Brain microvascular endothelial cell (primary cell): ENCODE results near the gene ZNF274.
A peak's percentile ranks its signal among the peaks of the same experiment; 100 is the strongest.

Source experiments
- DNase-seq: peaks from one replicate; pipeline ENCODE4 v3.0.0-alpha.2; 2020
- H3K27ac ChIP-seq: fragments of 250-450 bp; sonication (Bioruptor Pico); 2 replicates; pipeline ENCODE4 v1.5.1; 2020; ENCODE audit warnings: mild to moderate bottlenecking, moderate library complexity
- H3K27me3 ChIP-seq: fragments of 250-450 bp; sonication (Bioruptor Pico); replicated peaks from 2 replicates; pipeline ENCODE4 v1.5.1; 2020; ENCODE audit warnings: mild to moderate bottlenecking
- H3K36me3 ChIP-seq: fragments of 250-450 bp; sonication (Bioruptor Pico); replicated peaks from 2 replicates; pipeline ENCODE4 v1.5.1; 2020; ENCODE audit warnings: mild to moderate bottlenecking
- H3K4me3 ChIP-seq: 2 replicates; pipeline ENCODE4 v1.5.1; 2011; ENCODE audit warnings: low read depth, mild to moderate bottlenecking, control low read depth, low read length, moderate library complexity
- CTCF ChIP-seq: IDR thresholded peaks from 2 replicates; pipeline ENCODE4 v1.5.1; 2011; ENCODE audit warnings: low read depth, mild to moderate bottlenecking, moderate library complexity, low read length, control low read depth, inconsistent platforms; ENCODE audit errors: missing control alignments
- in situ Hi-C: cut with HindIII; loops from 2 replicates; pipeline ENCODE4 v1.10.0; 2017; ENCODE audit warnings: low sequenced_read_pairs, low pct_ligation_motif_present

ZNF274 gene

GRCh38 chr19:58217607-58218391 lies 34.9 kb downstream of the ZNF274 start:
- no peak for TF ChIP-seq CTCF
- no peaks in the 10 kb centered on the region for H3K27me3 ChIP-seq
- in situ Hi-C loops = no loop called here

GRCh38 chr19:58218899-58219298 lies 36.0 kb downstream of the ZNF274 start:
- peak; percentile 29 for TF ChIP-seq CTCF
- no peak overlapping the region for H3K4me3 ChIP-seq
- no peaks in the 10 kb centered on the region for H3K27me3 ChIP-seq
- no peak overlapping the region for H3K27ac ChIP-seq
- DNase-seq = no peak
- in situ Hi-C loops = no loop called here
- H3K36me3 ChIP-seq = peaks cover 4% of the 10 kb centered on the region

More at GRCh38 chr19:58217607-58218391, 34.9 kb downstream of the ZNF274 start:
- peaks cover 15% of the 10 kb centered on the region for H3K36me3 ChIP-seq
- H3K27ac ChIP-seq = no peak overlapping the region
- H3K4me3 ChIP-seq = no peak overlapping the region
- no peak for DNase-seq

- Histone ChIP-seq H3K4me3 (peak overlapping the region; percentile 83), H3K27ac (peak overlapping the region; percentile 60), H3K27me3 (no peaks in the 10 kb centered on the region), H3K36me3 (peaks cover 30% of the 10 kb centered on the region)
- TF ChIP-seq CTCF = no peak
- in situ Hi-C loops = no loop called here
- DNase-seq = peak; percentile 4
These were observed 45.2 kb downstream of the ZNF274 start for GRCh38 chr19:58227964-58228584.

GRCh38 chr19:58228585-58229254 lies 45.9 kb downstream of the ZNF274 start, which contains the start of gene ZNF544:
Gene ZNF544 (plus strand): TSS chr19:58228914. CDS start chr19:58244024, 15,110 bp downstream.
- H3K36me3 ChIP-seq = peaks cover 34% of the 10 kb centered on the region
- H3K27me3 ChIP-seq = no peaks in the 10 kb centered on the region
- peak; percentile 55 for TF ChIP-seq CTCF
- peak within 1 kb of the TSS; percentile 60 for H3K27ac ChIP-seq
- H3K4me3 ChIP-seq = peak within 1 kb of the TSS; percentile 83
- in situ Hi-C loops = no loop called here
- DNase-seq = peak; percentile 57

- peak; percentile 33 for DNase-seq
- Histone ChIP-seq H3K27me3 (no peaks in the 10 kb centered on the region), H3K4me3 (peak overlapping the region; percentile 83), H3K36me3 (peaks cover 40% of the 10 kb centered on the region), H3K27ac (no peak overlapping the region)
- TF ChIP-seq CTCF = peak; percentile 67
- in situ Hi-C loops = no loop called here
These were observed 46.4 kb downstream of the ZNF274 start for GRCh38 chr19:58229255-58229639.
